Aorta (tissue), 5 donors: Measurements from ENCODE around the gene OAS3. TPM values are rescaled to one million over a fixed set of nuclear protein-coding genes. Genes with fewer than 3 reads are reported as not detected.

Experiments used
- ATAC-seq: fragments of 200-7000 bp; cut with Tn5 transposase; one replicate; pipeline ENCODE4 v1.9.1; 2022; ENCODE audit warnings: moderate library complexity; ENCODE audit not compliant: low FRiP score
- DNase-seq, 2 donors: peaks; one replicate each; pipeline ENCODE4 v3.0.0-alpha.2; 2020
- H3K27ac ChIP-seq, 2 donors: one replicate each; pipeline ENCODE4 v1.5.1; 2013; ENCODE audit warnings: low read length in 2 of 2, mild to moderate bottlenecking in 2 of 2, moderate library complexity in 2 of 2, control low read depth in 1 of 2, inconsistent platforms in 1 of 2, low read depth in 1 of 2
- H3K27me3 ChIP-seq, 2 donors: one replicate each; pipeline ENCODE4 v1.6.1; 2013; ENCODE audit warnings: control low read depth in 1 of 2, low read length in 1 of 2, mild to moderate bottlenecking in 1 of 2, moderate library complexity in 1 of 2; ENCODE audit not compliant: insufficient read depth in 2 of 2, control insufficient read depth in 1 of 2
- H3K36me3 ChIP-seq, 2 donors: one replicate each; pipeline ENCODE4 v1.6.1; 2013; ENCODE audit warnings: control low read depth in 1 of 2, low read length in 1 of 2, mild to moderate bottlenecking in 1 of 2; ENCODE audit not compliant: insufficient read depth in 2 of 2, control insufficient read depth in 1 of 2
- H3K4me1 ChIP-seq, 2 donors: one replicate each; pipeline ENCODE4 v1.6.1; 2013; ENCODE audit warnings: low read length in 2 of 2, control low read depth in 1 of 2, mild to moderate bottlenecking in 1 of 2, moderate library complexity in 1 of 2; ENCODE audit not compliant: insufficient read depth in 2 of 2, control insufficient read depth in 1 of 2
- H3K4me3 ChIP-seq, 2 donors: one replicate each; pipeline ENCODE4 v1.5.1; 2013; ENCODE audit warnings: low read length in 2 of 2, control low read depth in 1 of 2, mild to moderate bottlenecking in 1 of 2
- H3K9me3 ChIP-seq: one replicate; pipeline ENCODE4 v1.6.1; 2013; ENCODE audit warnings: mild to moderate bottlenecking, low read length; ENCODE audit not compliant: control insufficient read depth
- WGBS, 2 donors: extraction: QIAGEN DNeasy Blood & Tissue Kit; methylation state at CpG; one replicate each; pipeline ENCODE4 v1.1.7; 2013; 5-methylcytosine and 5-hydroxymethylcytosine counted together
- intact Hi-C, 2 donors: fragments of 100-400 bp; cut with DNase I; formaldehyde crosslinking; loops; one replicate each; pipeline versions ENCODE4 v1.14.2 to v1.15.0; 2022
- polyA plus RNA-seq, 2 donors: library from polyadenylated mRNA; stranded (reverse); fragments of 200-250 nt; gene quantifications; one replicate each; pipeline ENCODE4 v1.2.3, GENCODE V29; 2013
- total RNA-seq, 2 donors: library from RNA; stranded (reverse); fragmentation: NEBNext Ultra II Directional; extraction: Animal tissue kit (Norgen Biotek cat#: 25700); gene quantifications; one replicate each; pipeline ENCODE4 v1.2.1, GENCODE V29; 2021
- donor health status: healthy with polysubstance abuse.
- donor health status: Bipolar disorder and iron deficiency.
- donor health status: DM: no; HTN: no; CAD: no.
- donor health status: DM: no; HTN: no; CAD: no.
- donor health status: DM: yes; HTN: yes; CAD: no.

OAS3 gene
- total and polyA plus RNA-seq, 4 donors, result 2.6 to 19.1 (median 10.8) TPM

DNA sequence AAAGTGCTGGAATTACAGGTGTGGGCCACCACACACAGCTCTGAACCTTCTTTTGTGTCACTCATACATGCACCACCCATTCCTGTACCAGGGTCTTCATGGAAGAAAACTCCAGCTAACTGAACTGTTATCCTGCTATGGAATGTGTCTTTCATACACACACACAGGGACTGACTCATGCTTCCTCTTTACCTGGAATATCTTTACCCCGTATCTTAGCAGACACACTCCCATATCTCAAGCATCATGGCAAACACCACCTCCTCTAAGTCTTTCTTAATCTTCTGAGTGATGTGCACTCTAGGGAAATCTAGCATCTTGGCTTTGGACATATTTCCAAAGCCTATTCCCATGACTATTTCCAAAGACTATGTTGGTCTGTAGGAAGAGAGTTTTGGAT lies 83.2 kb downstream of the OAS3 start:
- ATAC-seq, result no peak
- Histone ChIP-seq H3K27me3 (no peaks in the 10 kb centered on the region), H3K4me1 (no peaks in the 10 kb centered on the region), H3K4me3 (no peak overlapping the region), H3K9me3 (peaks cover 1% of the 10 kb centered on the region), H3K36me3 (no peaks in the 10 kb centered on the region), H3K27ac (no peak overlapping the region)
- intact Hi-C loops, result no loop called here
- WGBS, 2 donors, result 84 to 89% methylated on average over 1 of the region's 1 CpG
- DNase-seq, result no peak

Other genes starting within 250 kb of the OAS3 start
- gene RPH3A, start 146.7 kb upstream of the OAS3 start, total RNA-seq, result under 1 TPM in 1 of 2 donors, not detected in 1; 0.55 TPM
- gene RPH3A, start 146.7 kb upstream of the OAS3 start, polyA plus RNA-seq, result not detected
- gene OAS1, start 31.5 kb upstream of the OAS3 start, total RNA-seq, result 10 to 100 TPM; 20.9 to 25.0 TPM
- 10 to 100 TPM in 1 of 2 donors, 1 to 10 TPM in 1; 3.8 to 26.0 TPM for gene OAS1, start 31.5 kb upstream of the OAS3 start, polyA plus RNA-seq
- gene OAS2, start 40.0 kb downstream of the OAS3 start, total RNA-seq, result 10 to 100 TPM; 12.6 to 18.6 TPM
- gene OAS2, start 40.0 kb downstream of the OAS3 start, polyA plus RNA-seq, result 1 to 10 TPM; 4.8 to 8.1 TPM
- gene DTX1, start 118.3 kb downstream of the OAS3 start, total RNA-seq, result 1 to 10 TPM; 4.2 to 4.8 TPM
- under 1 TPM; 0.15 to 0.38 TPM for gene DTX1, start 118.3 kb downstream of the OAS3 start, polyA plus RNA-seq
- gene RASAL1, start 197.3 kb downstream of the OAS3 start, total RNA-seq, result not detected
- not detected for gene RASAL1, start 197.3 kb downstream of the OAS3 start, polyA plus RNA-seq
- not detected for gene CFAP73, start 211.2 kb downstream of the OAS3 start, total RNA-seq
- gene CFAP73, start 211.2 kb downstream of the OAS3 start, polyA plus RNA-seq, result under 1 TPM in 1 of 2 donors, not detected in 1; 0.10 TPM
- gene DDX54, start 247.0 kb downstream of the OAS3 start, total RNA-seq, result 10 to 100 TPM; 47.2 to 48.6 TPM
- gene DDX54, start 247.0 kb downstream of the OAS3 start, polyA plus RNA-seq, result 10 to 100 TPM; 12.6 to 70.8 TPM
- 10 to 100 TPM in 1 of 2 donors, 1 to 10 TPM in 1; 6.1 to 10.0 TPM for gene RITA1, start 247.2 kb downstream of the OAS3 start, total RNA-seq
- gene RITA1, start 247.2 kb downstream of the OAS3 start, polyA plus RNA-seq, result 10 to 100 TPM; 10.8 to 11.5 TPM